ENCODE measurements around the gene EIF5A.

DNA sequence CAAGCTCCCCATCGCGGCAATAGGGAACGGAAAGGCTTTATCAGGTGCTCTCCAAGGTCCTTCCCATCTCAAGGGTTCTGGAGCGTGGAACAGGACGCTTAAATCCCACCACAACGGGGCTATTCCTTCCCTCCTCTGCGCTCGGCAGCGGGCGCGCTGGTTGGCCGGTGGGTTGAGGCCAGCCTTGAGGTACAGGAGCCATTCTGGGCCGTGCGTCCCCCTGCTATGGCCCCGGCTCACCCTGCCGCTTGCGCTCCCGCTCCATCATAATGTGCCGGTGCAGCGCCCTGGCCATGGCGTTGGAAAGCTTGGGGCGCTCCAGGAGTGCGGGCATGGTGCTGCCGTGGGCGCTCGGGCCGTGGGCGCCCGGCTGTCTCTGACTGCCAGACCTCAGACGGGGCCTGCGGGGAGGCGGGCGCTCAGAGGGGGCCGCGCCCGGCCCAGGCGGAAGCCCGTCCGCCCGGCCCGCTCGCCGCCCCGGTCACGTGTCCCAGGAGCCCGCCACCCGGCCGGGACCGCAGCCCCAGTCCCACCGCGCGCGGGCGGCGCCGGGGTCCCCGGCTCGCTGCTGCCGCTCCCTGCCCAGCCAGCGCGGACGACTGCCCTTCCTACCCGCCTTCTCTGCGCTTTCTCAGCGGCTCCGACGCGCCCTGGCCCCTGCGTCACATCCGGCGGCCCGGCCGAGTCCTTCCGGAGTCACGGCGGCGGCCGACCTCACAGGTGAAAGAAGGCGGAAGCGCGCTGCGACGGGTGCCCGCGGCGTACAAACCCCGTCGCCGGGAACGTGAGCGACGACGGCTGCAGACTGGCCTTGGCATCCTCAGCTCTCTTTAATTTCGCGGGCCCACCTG, 7.5 kb downstream of the EIF5A start, which contains the start of gene GPS2:
- TF ChIP-seq, protein P1, sequence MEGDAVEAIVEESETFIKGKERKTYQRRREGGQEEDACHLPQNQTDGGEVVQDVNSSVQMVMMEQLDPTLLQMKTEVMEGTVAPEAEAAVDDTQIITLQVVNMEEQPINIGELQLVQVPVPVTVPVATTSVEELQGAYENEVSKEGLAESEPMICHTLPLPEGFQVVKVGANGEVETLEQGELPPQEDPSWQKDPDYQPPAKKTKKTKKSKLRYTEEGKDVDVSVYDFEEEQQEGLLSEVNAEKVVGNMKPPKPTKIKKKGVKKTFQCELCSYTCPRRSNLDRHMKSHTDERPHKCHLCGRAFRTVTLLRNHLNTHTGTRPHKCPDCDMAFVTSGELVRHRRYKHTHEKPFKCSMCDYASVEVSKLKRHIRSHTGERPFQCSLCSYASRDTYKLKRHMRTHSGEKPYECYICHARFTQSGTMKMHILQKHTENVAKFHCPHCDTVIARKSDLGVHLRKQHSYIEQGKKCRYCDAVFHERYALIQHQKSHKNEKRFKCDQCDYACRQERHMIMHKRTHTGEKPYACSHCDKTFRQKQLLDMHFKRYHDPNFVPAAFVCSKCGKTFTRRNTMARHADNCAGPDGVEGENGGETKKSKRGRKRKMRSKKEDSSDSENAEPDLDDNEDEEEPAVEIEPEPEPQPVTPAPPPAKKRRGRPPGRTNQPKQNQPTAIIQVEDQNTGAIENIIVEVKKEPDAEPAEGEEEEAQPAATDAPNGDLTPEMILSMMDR (IDR thresholded peaks at IDR 0.05): peak in 1 of 6 experiments; percentile 6
- peak in 1 of 2 donors; percentile 87 for TF ChIP-seq POLR2A (IDR thresholded peaks at IDR 0.05)

Data from thyroid gland (tissue), 4 donors.